Hematopoietic multipotent progenitor cell treated with erythropoietin and hydrocortisone succinate and interleukin-3 and kit ligand, for 8 days (in vitro differentiated cells): ENCODE results near the gene RAB39A.
"Not testable (repeated sequence)": the region's sequence is repeated elsewhere in the genome, so short reads cannot be mapped to it uniquely, and the experiment has no call there.

Experiments used
- DNase-seq: peaks from one replicate; pipeline ENCODE4 v3.0.0-alpha.2; 2015

RAB39A gene

GRCh38 chr11:107928046-107928766 is at the start of gene RAB39A:
TSS of gene RAB39A (plus strand) at chr11:107928448. CDS start at chr11:107928569, 121 bp downstream.
- DNase-seq: peak; percentile 82

- not testable (repeated sequence) for DNase-seq
These were observed 46.8 kb upstream of the RAB39A start for GRCh38 chr11:107881471-107881870.

- peak; percentile 13 for DNase-seq
These were observed 46.0 kb upstream of the RAB39A start for GRCh38 chr11:107882095-107882820.

- DNase-seq: peak; percentile 17
These were observed 30.0 kb upstream of the RAB39A start for GRCh38 chr11:107898270-107898669.

GRCh38 chr11:107908211-107908610 is 20.0 kb upstream of the RAB39A start:
- no peak for DNase-seq

- DNase-seq: not testable (repeated sequence)
These were observed 15.8 kb upstream of the RAB39A start for GRCh38 chr11:107912415-107912814.

GRCh38 chr11:107915229-107915628 is 13.0 kb upstream of the RAB39A start:
- DNase-seq: no peak

GRCh38 chr11:107916671-107917241 is 11.5 kb upstream of the RAB39A start:
- peak; percentile 52 for DNase-seq

GRCh38 chr11:107921997-107922396 is 6.3 kb upstream of the RAB39A start:
- DNase-seq: no peak

GRCh38 chr11:107923519-107923918 is 4.7 kb upstream of the RAB39A start:
- DNase-seq: not testable (repeated sequence)

- DNase-seq: no peak
These were observed 3.9 kb upstream of the RAB39A start for GRCh38 chr11:107924306-107924705.

GRCh38 chr11:107927559-107927958 is 689 bp upstream of the RAB39A start:
- no peak for DNase-seq

GRCh38 chr11:107928767-107929507 is 689 bp downstream of the RAB39A start:
- DNase-seq: no peak

- DNase-seq: no peak
These were observed 1.5 kb downstream of the RAB39A start for GRCh38 chr11:107929611-107930200.

GRCh38 chr11:107931206-107931605 is 3.0 kb downstream of the RAB39A start:
- no peak for DNase-seq

- no peak for DNase-seq
These were observed 19.7 kb downstream of the RAB39A start for GRCh38 chr11:107947904-107948303.

- not testable (repeated sequence) for DNase-seq
These were observed 20.1 kb downstream of the RAB39A start for GRCh38 chr11:107948328-107948727.

GRCh38 chr11:107951155-107951554 is 22.9 kb downstream of the RAB39A start:
- no peak for DNase-seq

- no peak for DNase-seq
These were observed 25.2 kb downstream of the RAB39A start for GRCh38 chr11:107953446-107953845.

GRCh38 chr11:107956543-107956942 is 28.3 kb downstream of the RAB39A start:
- DNase-seq: no peak

GRCh38 chr11:107957109-107957588 is 28.9 kb downstream of the RAB39A start:
- no peak for DNase-seq

GRCh38 chr11:107961480-107961879 is 33.2 kb downstream of the RAB39A start:
- no peak for DNase-seq

- DNase-seq: no peak
These were observed 33.9 kb downstream of the RAB39A start for GRCh38 chr11:107962181-107962580.
